Measurements from ENCODE around the gene TRAFD1. TPM values are rescaled to one million over a fixed set of nuclear protein-coding genes. Genes with fewer than 3 reads are reported as not detected.

Gene TRAFD1
- polyA plus RNA-seq, 3 donors from 2014 or later: 46.2 to 84.6 (median 79.5) TPM

DNA sequence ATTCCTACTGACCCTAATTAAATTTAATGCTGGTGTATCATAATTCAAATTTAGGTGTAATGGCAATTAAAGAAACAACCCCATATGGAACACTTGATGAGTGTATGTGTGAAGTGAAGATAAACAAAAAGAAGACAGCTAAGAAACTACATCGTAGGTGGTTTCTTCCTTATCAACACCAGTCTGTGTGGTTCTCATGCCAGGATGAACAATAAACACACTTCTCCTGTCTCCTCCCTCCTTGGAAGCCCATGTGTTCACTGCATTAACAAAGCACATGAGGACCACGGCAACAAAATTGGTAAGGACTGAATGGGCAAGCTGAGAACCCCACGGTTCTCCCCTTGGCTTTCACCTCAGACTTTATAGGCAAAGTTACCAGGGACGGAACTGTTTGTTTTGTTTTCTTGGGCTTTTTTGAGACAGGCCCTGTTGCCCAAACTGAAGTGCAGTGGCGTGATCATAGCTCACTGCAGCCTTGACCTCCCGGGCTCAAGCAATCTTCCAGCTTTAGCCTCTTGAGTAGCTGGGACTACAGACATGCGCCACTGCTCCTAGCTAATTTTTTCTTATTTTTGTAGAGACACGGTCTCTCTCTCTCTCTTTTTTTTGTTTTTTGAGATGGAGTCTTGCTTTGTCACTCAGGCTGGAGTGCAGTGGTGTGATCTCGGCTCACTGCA lies 71.0 kb downstream of the TRAFD1 start:
- Mint-ChIP-seq H3K36me3 (peaks cover 29 to 61% (median 35%) of the 10 kb centered on the region in 3 donors), H3K9me3 (no peaks in the 10 kb centered on the region), H3K4me1 (no peaks in the 10 kb centered on the region), H3K4me3 (no peak overlapping the region), H3K27ac (no peak overlapping the region), H3K27me3 (ENCODE audit: low read depth in 3 of 3) (peaks cover 0 to 1% (median 0%) of the 10 kb centered on the region in 3 donors)
- DNase-seq: no peak

DNA sequence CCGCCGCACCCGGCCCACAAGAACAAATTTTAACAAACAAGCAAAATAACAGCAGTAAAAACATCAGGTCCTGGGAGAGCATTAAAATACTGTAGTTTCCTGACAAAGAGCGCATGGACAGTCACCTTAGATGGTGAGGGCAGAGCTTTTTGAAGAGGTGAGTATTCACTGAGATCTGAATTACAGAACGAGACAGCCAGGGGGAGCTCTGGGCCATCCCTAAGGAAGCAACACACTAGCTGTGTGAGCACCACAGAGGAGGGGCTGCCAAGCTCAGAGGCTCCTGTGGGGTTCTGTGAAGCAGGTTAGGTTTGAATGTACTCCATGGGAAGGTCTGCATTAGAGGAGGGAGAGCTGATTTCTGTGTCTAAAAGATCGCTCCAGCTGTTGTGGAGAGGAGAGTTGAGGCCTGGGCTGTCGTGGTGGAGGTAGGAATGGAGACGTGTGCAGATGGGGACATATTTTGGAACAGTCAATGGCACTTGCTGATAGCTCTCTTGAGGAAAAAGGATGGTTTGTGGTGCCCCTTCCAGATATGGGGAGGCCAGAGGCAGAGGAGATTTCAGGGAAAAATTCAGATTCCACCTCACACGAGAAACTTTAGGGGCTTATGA lies 72.9 kb downstream of the TRAFD1 start:
- H3K9me3 Mint-ChIP-seq: no peaks in the 10 kb centered on the region
- no peak overlapping the region for H3K27ac Mint-ChIP-seq
- peaks cover 20 to 50% (median 23%) of the 10 kb centered on the region in 3 donors for H3K36me3 Mint-ChIP-seq
- H3K4me3 Mint-ChIP-seq: no peak overlapping the region
- peaks cover 0 to 1% (median 0%) of the 10 kb centered on the region in 3 donors for H3K27me3 Mint-ChIP-seq (ENCODE audit: low read depth in 3 of 3)
- DNase-seq: peak; percentile 6 to 19 (median 12)
- H3K4me1 Mint-ChIP-seq: no peaks in the 10 kb centered on the region

DNA sequence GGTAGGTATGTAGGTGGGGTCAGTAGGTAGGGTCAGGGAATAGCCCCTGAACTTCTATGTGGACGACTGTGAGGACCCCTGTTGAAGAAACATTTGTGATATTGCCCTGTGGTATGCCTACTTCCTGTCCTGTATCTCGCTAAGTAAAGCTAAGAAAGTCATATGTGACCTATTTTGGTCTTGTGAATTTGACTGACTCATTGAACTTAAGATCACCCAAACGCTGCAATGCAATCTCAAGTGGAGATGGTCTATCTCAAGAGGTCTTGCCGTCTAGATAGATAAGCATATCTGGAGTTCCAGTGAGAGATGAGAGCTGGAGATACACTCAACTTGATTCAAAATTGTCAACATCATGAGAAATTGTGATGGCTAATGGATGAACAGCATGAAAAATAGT lies 73.8 kb downstream of the TRAFD1 start:
- H3K9me3 Mint-ChIP-seq: no peaks in the 10 kb centered on the region
- H3K27ac Mint-ChIP-seq: no peak overlapping the region
- peaks cover 21 to 47% (median 23%) of the 10 kb centered on the region in 3 donors for H3K36me3 Mint-ChIP-seq
- DNase-seq: no peak
- H3K4me3 Mint-ChIP-seq: no peak overlapping the region
- no peaks in the 10 kb centered on the region for H3K4me1 Mint-ChIP-seq
- H3K27me3 Mint-ChIP-seq (ENCODE audit: low read depth in 3 of 3): peaks cover 0 to 3% (median 0%) of the 10 kb centered on the region in 3 donors

Other genes with a start within 250 kb of the TRAFD1 start
- 10 to 100 TPM; 11.2 to 15.1 (median 11.8) TPM for gene TMEM116, start 112.4 kb upstream of the TRAFD1 start, polyA plus RNA-seq
- gene ERP29, start 112.1 kb upstream of the TRAFD1 start, polyA plus RNA-seq: 100 to 1,000 TPM; 106 to 137 (median 119) TPM
- gene NAA25, start 16.8 kb upstream of the TRAFD1 start, polyA plus RNA-seq: 10 to 100 TPM in 1 of 3 donors, 1 to 10 TPM in 2; 3.9 to 20.3 (median 9.4) TPM